ENCODE data around the gene VPS52. TPM values are rescaled to one million over a fixed set of nuclear protein-coding genes. Genes with fewer than 3 reads are reported as not detected.

Gene VPS52
- polyA plus RNA-seq, 1 donor from 2014 or later = 29.1 TPM

DNA sequence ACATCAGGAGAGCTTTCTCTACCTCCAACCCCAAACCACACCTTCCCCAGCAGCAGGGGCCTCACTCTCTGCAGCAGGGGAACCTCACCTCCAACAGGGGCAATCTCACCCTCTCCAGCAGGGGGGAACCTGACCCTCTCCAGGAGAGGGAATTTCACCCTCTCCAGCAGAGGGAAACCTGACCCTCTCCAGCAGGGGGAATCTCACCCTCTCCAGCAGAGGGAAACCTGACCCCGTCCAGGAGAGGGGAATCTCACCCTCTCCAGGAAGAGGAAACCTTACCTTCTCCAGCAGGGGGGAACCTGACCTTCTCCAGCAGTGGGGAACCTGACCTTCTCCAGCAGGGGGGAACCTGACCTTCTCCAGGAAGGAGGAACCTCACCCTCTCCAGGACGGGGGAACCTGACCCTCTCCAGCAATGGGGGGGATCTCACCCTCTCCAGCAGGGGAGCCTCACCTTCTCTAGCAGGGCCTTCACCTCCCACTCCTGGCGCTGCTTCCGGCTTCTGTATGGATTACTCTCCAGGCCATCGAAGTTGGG is 8.4 kb upstream of the VPS52 start:
- Histone ChIP-seq H3F3A (ENCODE audit: insufficient read depth, low read length, poor library complexity, severe bottlenecking) (no peaks in the 10 kb centered on the region), H3K4me2 (ENCODE audit: low read length) (no peak overlapping the region), H3K27me3 (ENCODE audit: insufficient read depth, low read depth, low read length) (no peaks in the 10 kb centered on the region), H3K36me3 (ENCODE audit: insufficient read depth, low read length) (no peaks in the 10 kb centered on the region), H2AFZ (ENCODE audit: low read depth, low read length) (no peak overlapping the region), H3K27ac (ENCODE audit: low read length) (no peak overlapping the region), H3K9me2 (ENCODE audit: insufficient read depth, low read length) (no peaks in the 10 kb centered on the region), H4K20me1 (ENCODE audit: insufficient read depth) (no peaks in the 10 kb centered on the region), H3K9me3 (ENCODE audit: low read length) (no peaks in the 10 kb centered on the region), H3K4me3 (ENCODE audit: low read length) (no peak overlapping the region), H3K79me2 (replicated peaks; ENCODE audit: insufficient read depth, low read length) (no peaks in the 10 kb centered on the region), H3K9ac (ENCODE audit: low read length) (no peak overlapping the region)
- TF ChIP-seq, protein P1, sequence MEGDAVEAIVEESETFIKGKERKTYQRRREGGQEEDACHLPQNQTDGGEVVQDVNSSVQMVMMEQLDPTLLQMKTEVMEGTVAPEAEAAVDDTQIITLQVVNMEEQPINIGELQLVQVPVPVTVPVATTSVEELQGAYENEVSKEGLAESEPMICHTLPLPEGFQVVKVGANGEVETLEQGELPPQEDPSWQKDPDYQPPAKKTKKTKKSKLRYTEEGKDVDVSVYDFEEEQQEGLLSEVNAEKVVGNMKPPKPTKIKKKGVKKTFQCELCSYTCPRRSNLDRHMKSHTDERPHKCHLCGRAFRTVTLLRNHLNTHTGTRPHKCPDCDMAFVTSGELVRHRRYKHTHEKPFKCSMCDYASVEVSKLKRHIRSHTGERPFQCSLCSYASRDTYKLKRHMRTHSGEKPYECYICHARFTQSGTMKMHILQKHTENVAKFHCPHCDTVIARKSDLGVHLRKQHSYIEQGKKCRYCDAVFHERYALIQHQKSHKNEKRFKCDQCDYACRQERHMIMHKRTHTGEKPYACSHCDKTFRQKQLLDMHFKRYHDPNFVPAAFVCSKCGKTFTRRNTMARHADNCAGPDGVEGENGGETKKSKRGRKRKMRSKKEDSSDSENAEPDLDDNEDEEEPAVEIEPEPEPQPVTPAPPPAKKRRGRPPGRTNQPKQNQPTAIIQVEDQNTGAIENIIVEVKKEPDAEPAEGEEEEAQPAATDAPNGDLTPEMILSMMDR (IDR thresholded peaks at IDR 0.05; ENCODE audit: poor library complexity, severe bottlenecking) = peak; percentile 16
- TF ChIP-seq SMC3 (conservative IDR thresholded peaks at IDR 0.05; ENCODE audit: poor library complexity) = no peak
- TF ChIP-seq, protein P2, sequence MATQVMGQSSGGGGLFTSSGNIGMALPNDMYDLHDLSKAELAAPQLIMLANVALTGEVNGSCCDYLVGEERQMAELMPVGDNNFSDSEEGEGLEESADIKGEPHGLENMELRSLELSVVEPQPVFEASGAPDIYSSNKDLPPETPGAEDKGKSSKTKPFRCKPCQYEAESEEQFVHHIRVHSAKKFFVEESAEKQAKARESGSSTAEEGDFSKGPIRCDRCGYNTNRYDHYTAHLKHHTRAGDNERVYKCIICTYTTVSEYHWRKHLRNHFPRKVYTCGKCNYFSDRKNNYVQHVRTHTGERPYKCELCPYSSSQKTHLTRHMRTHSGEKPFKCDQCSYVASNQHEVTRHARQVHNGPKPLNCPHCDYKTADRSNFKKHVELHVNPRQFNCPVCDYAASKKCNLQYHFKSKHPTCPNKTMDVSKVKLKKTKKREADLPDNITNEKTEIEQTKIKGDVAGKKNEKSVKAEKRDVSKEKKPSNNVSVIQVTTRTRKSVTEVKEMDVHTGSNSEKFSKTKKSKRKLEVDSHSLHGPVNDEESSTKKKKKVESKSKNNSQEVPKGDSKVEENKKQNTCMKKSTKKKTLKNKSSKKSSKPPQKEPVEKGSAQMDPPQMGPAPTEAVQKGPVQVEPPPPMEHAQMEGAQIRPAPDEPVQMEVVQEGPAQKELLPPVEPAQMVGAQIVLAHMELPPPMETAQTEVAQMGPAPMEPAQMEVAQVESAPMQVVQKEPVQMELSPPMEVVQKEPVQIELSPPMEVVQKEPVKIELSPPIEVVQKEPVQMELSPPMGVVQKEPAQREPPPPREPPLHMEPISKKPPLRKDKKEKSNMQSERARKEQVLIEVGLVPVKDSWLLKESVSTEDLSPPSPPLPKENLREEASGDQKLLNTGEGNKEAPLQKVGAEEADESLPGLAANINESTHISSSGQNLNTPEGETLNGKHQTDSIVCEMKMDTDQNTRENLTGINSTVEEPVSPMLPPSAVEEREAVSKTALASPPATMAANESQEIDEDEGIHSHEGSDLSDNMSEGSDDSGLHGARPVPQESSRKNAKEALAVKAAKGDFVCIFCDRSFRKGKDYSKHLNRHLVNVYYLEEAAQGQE (IDR thresholded peaks at IDR 0.05; ENCODE audit: borderline replicate concordance) = no peak

DNA sequence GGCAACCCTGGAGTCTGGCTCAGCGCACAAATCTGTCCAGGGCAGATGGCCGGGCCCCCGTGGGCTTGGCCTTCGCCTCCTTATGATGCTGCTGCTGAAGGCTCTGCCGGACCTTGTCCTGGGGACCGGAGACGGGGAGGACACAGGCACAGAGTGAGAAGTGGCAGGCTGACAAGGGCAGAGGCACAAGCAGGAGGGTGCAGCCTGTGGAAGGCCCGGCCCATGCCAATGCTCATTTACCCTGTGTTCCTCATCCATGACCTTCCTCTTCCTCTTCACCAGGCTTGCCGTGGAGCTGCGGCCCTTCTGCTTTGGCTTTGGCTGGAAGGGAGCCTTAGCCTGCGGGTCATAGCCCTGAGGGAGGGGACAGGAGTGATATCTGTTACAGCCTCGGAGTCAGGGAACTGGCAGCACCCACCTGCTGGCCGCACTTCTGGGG is 7.6 kb upstream of the VPS52 start:
- no peaks in the 10 kb centered on the region for H3K9me3 ChIP-seq (ENCODE audit: low read length)
- no peaks in the 10 kb centered on the region for H3K36me3 ChIP-seq (ENCODE audit: insufficient read depth, low read length)
- no peak overlapping the region for H3K4me3 ChIP-seq (ENCODE audit: low read length)
- H3K4me2 ChIP-seq (ENCODE audit: low read length) = no peak overlapping the region
- H3K79me2 ChIP-seq (replicated peaks; ENCODE audit: insufficient read depth, low read length) = no peaks in the 10 kb centered on the region
- no peak overlapping the region for H2AFZ ChIP-seq (ENCODE audit: low read depth, low read length)
- no peaks in the 10 kb centered on the region for H3K9me2 ChIP-seq (ENCODE audit: insufficient read depth, low read length)
- H3K9ac ChIP-seq (ENCODE audit: low read length) = no peak overlapping the region
- no peaks in the 10 kb centered on the region for H3K27me3 ChIP-seq (ENCODE audit: insufficient read depth, low read depth, low read length)
- H3F3A ChIP-seq (ENCODE audit: insufficient read depth, low read length, poor library complexity, severe bottlenecking) = no peaks in the 10 kb centered on the region
- TF ChIP-seq TAF1 (IDR thresholded peaks at IDR 0.05; ENCODE audit: low read depth) (no peak), EZH2 (IDR thresholded peaks at IDR 0.05; ENCODE audit: borderline replicate concordance, insufficient read depth, low read length, poor library complexity, severe bottlenecking) (no peak), MXI1 (conservative IDR thresholded peaks at IDR 0.05; ENCODE audit: poor library complexity, severe bottlenecking) (no peak), RAD21 (conservative IDR thresholded peaks at IDR 0.05) (no peak), EP300 (conservative IDR thresholded peaks at IDR 0.05; ENCODE audit: poor library complexity, severe bottlenecking) (no peak), SMC3 (conservative IDR thresholded peaks at IDR 0.05; ENCODE audit: poor library complexity) (no peak), POLR2AphosphoS5 (IDR thresholded peaks at IDR 0.05) (no peak)
- TF ChIP-seq, protein P2 (IDR thresholded peaks at IDR 0.05; ENCODE audit: borderline replicate concordance) = no peak
- TF ChIP-seq, protein P1 (IDR thresholded peaks at IDR 0.05; ENCODE audit: poor library complexity, severe bottlenecking) = no peak
- H3K27ac ChIP-seq (ENCODE audit: low read length) = no peak overlapping the region
- H4K20me1 ChIP-seq (ENCODE audit: insufficient read depth) = no peaks in the 10 kb centered on the region

All from neural cell (in vitro differentiated cells).